MCF 10A (cell line): ENCODE results near the gene SCD5. TPM values are rescaled to one million over a fixed set of nuclear protein-coding genes. Genes with fewer than 3 reads are reported as not detected.

Experiments used
- BruUV-seq: library from RNA; stranded (reverse); fragments of 400-500 nt; replicated peaks from 2 replicates; lab custom pipeline; 2021; lab: Mats Ljungman, UMichigan
- CTCF ChIA-PET: fragments of 300-600 bp; sonication (Branson Sonifier 250); formaldehyde crosslinking; extraction: SDS; loops from one replicate; lab custom pipeline; 2021; ENCODE audit warnings: antibody characterized with exemption, inconsistent platforms; lab: Yijun Ruan, JAX
- POLR2A ChIA-PET: fragments of 300-600, 350-650 bp; sonication (Branson Sonifier 250); formaldehyde crosslinking; extraction: SDS; loops from one replicate; lab custom pipeline; 2020; ENCODE audit warnings: antibody characterized with exemption, inconsistent platforms; lab: Yijun Ruan, JAX
- DNase-seq: peaks from one replicate; pipeline ENCODE4 v3.0.0-alpha.2; 2018; ENCODE audit not compliant: unreplicated experiment
- H3K27ac Mint-ChIP-seq: one replicate; pipeline ENCODE4 v1.8.0; 2022; ENCODE audit warnings: mild to moderate bottlenecking, low read depth, mixed read lengths; ENCODE audit not compliant: unreplicated experiment
- H3K27me3 Mint-ChIP-seq: one replicate; pipeline ENCODE4 v1.8.0; 2022; ENCODE audit warnings: mixed read lengths; ENCODE audit not compliant: insufficient read depth, unreplicated experiment
- H3K36me3 Mint-ChIP-seq: one replicate; pipeline ENCODE4 v1.8.0; 2022; ENCODE audit warnings: mild to moderate bottlenecking, moderate library complexity, mixed read lengths; ENCODE audit not compliant: insufficient read depth, unreplicated experiment
- H3K4me1 Mint-ChIP-seq: one replicate; pipeline ENCODE4 v1.8.0; 2022; ENCODE audit warnings: mixed read lengths; ENCODE audit not compliant: insufficient read depth, unreplicated experiment
- H3K4me3 Mint-ChIP-seq: one replicate; pipeline ENCODE4 v1.8.0; 2022; ENCODE audit warnings: mild to moderate bottlenecking, moderate library complexity, mixed read lengths; ENCODE audit not compliant: unreplicated experiment
- H3K9me3 Mint-ChIP-seq: one replicate; pipeline ENCODE4 v1.8.0; 2022; ENCODE audit warnings: mixed read lengths; ENCODE audit not compliant: unreplicated experiment
- CTCF ChIP-seq: fragments of 200-600 bp; IDR thresholded peaks from one replicate; pipeline ENCODE4 v1.8.0; 2022; ENCODE audit warnings: antibody characterized with exemption, mild to moderate bottlenecking; ENCODE audit not compliant: unreplicated experiment
- intact Hi-C: fragments of 100-400 bp; cut with micrococcal nuclease; formaldehyde crosslinking; loops from 2 replicates; pipeline ENCODE4 v1.14.1; 2022
- total RNA-seq: library from RNA; stranded (reverse); gene quantifications from 2 replicates; pipeline ENCODE4 v1.2.3, GENCODE V29; 2022

Gene SCD5
- total RNA-seq, 1 experiment from 2014 or later: 3.6 TPM

DNA sequence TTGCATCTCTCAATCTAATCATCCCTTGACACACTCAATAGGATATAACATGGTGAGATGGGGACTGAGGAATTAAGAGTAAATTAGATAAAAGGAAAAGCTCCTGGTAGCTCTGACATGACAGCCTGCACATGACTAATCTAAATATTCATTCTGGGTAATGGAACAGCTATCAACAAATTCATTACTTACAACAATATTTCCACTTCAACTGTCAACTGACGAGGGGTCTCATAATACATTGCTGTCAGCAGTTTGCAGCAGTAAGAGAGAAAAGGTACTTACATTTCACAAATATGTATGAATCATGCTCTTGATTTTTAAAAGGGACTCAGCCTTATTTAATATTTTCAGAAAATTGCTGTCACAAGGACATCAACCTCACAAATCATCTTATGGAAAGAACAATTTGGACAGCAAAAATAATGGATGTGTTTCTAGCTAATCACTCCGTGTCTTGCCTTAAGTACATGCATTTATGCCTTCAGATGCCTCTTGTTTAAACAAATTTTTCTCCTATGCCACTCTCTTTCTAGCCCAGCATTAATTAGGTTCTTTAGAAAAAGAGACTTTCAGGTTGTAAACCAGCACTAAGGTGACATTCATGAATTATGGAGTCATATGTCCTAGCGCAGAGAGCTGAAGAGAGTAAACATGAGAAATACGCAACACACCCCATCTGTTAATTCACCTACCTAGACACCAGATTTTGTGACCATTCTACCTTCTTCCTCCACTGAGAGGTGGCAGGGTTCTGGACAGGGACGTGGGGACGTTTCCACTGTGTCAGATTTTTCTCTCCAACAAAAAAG is 137.2 kb downstream of the SCD5 start:
- ChIA-PET CTCF (interaction anchor here (0.6 to 1.2 kb wide), 3 partner anchors 45 to 389 kb away, joined by 3 read pairs; no protein-coding TSS in a partner anchor), POLR2A (no interaction called here)
- Mint-ChIP-seq H3K4me1 (no peaks in the 10 kb centered on the region), H3K27ac (no peak overlapping the region), H3K36me3 (peaks cover 8% of the 10 kb centered on the region), H3K9me3 (no peaks in the 10 kb centered on the region), H3K4me3 (no peak overlapping the region), H3K27me3 (no peaks in the 10 kb centered on the region)
- no peak for DNase-seq
- intact Hi-C loops: no loop called here
- no TSS peak for BruUV-seq
- TF ChIP-seq CTCF: no peak

DNA sequence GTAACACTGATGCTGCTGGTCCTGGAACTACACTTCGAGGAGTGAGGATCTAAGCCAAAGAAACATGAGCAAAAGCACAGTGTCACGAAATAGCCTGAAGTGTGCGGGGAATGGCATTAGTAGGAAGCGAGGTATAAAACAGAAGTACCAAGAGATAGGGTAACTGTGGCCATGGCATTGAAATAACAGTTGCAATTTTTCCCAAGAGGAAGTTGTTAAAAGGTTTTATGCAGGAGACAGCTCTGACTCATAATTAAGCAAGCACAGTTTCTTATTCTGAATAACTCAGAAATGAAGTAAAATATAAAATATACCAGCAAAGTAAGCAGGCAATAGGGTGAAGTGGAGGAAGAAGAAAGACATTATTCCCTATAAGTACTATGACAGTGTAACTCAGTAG is 146.5 kb downstream of the SCD5 start:
- no peaks in the 10 kb centered on the region for H3K36me3 Mint-ChIP-seq
- no peak for TF ChIP-seq CTCF
- ChIA-PET CTCF (interaction anchor here (0.6 kb wide), 1 partner anchor 10 kb away, joined by 3 read pairs; no protein-coding TSS in a partner anchor), POLR2A (no interaction called here)
- no peaks in the 10 kb centered on the region for H3K9me3 Mint-ChIP-seq
- H3K27me3 Mint-ChIP-seq: no peaks in the 10 kb centered on the region
- peak; percentile 20 for DNase-seq
- H3K4me3 Mint-ChIP-seq: no peak overlapping the region
- no TSS peak for BruUV-seq
- intact Hi-C loops: no loop called here
- no peak overlapping the region for H3K27ac Mint-ChIP-seq
- peaks cover 9% of the 10 kb centered on the region for H3K4me1 Mint-ChIP-seq

DNA sequence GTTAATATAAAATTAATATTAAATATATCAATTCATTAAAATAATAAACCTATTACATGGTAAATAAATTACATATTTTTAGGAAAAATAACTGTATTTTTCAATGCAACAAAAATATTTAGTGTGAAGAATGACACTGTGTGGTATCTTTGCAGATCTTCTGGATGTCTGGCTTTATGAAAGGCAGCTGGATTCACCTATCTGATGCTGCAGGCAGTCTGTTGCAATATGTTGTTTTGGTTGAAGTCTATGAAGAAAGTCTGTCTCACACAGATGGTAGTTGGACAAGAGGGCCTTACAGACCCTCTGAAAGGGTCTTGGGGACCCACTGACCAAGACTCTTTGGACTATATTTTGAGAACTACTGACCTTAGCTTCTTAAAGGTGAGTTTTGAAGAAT is 147.7 kb downstream of the SCD5 start:
- CTCF ChIA-PET: interaction anchor here (0.6 kb wide), 2 partner anchors 13 to 18 kb away, joined by 3 read pairs; no protein-coding TSS in a partner anchor
- peaks cover 9% of the 10 kb centered on the region for H3K4me1 Mint-ChIP-seq
- no peak overlapping the region for H3K4me3 Mint-ChIP-seq
- H3K27me3 Mint-ChIP-seq: no peaks in the 10 kb centered on the region
- no peaks in the 10 kb centered on the region for H3K36me3 Mint-ChIP-seq
- H3K27ac Mint-ChIP-seq: no peak overlapping the region
- no TSS peak for BruUV-seq
- POLR2A ChIA-PET: no interaction called here
- no peak for TF ChIP-seq CTCF
- intact Hi-C loops: no loop called here
- DNase-seq: no peak
- no peaks in the 10 kb centered on the region for H3K9me3 Mint-ChIP-seq

DNA sequence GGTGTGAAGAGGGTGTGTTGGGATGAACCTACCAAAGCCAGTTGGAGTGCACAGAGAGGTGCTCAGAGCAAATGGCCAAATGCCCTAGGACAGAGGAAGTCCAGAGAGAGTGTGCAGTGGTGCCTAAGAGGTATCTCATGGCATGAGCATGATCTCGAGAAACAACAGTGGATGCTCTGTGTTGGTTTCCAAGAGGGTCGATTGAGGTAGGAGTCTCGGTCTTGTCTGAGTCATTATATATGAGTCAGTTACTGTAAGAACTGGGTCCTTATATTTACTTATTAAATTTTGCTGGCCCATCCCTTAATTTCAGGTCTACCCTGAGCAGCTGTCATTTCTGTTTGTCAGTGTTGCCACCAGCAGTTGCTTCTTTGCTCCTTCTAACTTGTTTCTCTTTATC is 150.2 kb downstream of the SCD5 start:
- no TSS peak for BruUV-seq
- ChIA-PET POLR2A (no interaction called here), CTCF (no interaction called here)
- H3K4me1 Mint-ChIP-seq: peaks cover 15% of the 10 kb centered on the region
- TF ChIP-seq CTCF: no peak
- H3K27me3 Mint-ChIP-seq: no peaks in the 10 kb centered on the region
- DNase-seq: peak; percentile 10
- intact Hi-C loops: no loop called here
- H3K4me3 Mint-ChIP-seq: no peak overlapping the region
- H3K9me3 Mint-ChIP-seq: no peaks in the 10 kb centered on the region
- H3K36me3 Mint-ChIP-seq: no peaks in the 10 kb centered on the region
- H3K27ac Mint-ChIP-seq: no peak overlapping the region
